ENCODE results near the gene PQBP1.

PQBP1 gene

DNA sequence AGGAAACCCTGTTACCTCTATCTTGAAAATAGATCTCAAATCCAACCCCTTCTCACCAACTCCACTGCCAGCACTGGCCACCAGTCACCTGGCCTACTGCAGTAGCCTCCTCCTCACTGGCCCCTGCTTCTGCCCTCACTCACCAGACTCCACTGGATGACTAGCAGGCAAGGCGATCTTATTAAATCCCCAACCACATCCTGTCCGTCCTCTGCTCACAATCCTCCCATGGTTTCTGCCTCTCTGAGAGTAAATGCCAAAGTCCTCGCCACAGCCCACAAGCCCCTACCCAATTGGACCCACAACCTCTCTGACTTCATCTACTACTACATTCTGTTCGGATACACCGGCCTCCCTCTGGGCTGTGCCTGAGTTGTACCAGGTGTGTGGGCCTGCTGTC lies 26.5 kb downstream of the PQBP1 start:
- no peak overlapping the region for H4K8ac ChIP-seq (ENCODE audit: low read depth, low read length)
- no peak overlapping the region for H3K4me2 ChIP-seq (ENCODE audit: low read length)
- H4K91ac ChIP-seq (ENCODE audit: low read depth, low read length) = no peak overlapping the region
- H3K18ac ChIP-seq (ENCODE audit: low read length) = no peak overlapping the region
- H2BK120ac ChIP-seq (ENCODE audit: insufficient read depth, low read length, poor library complexity) = no peak overlapping the region
- H3K4me1 ChIP-seq (ENCODE audit: control insufficient read depth in 1 of 2, insufficient read depth in 2 of 2, low read length in 2 of 2) = peaks cover 0 to 4% of the 10 kb centered on the region in 2 experiments
- H3K27ac ChIP-seq (ENCODE audit: low read depth, low read length) = no peak overlapping the region
- no peak overlapping the region for H2BK5ac ChIP-seq (ENCODE audit: low read depth, low read length, poor library complexity)
- H2BK12ac ChIP-seq (ENCODE audit: low read length) = no peak overlapping the region
- no peaks in the 10 kb centered on the region for H3K27me3 ChIP-seq (ENCODE audit: insufficient read depth, low read length)
- H2AK5ac ChIP-seq (ENCODE audit: low read length) = no peak overlapping the region
- H3K79me1 ChIP-seq (ENCODE audit: low read length) = no peaks in the 10 kb centered on the region
- no CpG with 5 or more reads among the region's 5 CpGs for WGBS (ENCODE audit: extremely low coverage, insufficient coverage, insufficient read length)
- H3K9me3 ChIP-seq (ENCODE audit: insufficient read depth, low read depth, low read length) = no peaks in the 10 kb centered on the region
- no peak overlapping the region for H3K4me3 ChIP-seq (ENCODE audit: low read depth, low read length)
- H3K36me3 ChIP-seq (ENCODE audit: control insufficient read depth in 1 of 2, insufficient read depth in 2 of 2, low read length in 2 of 2) = peaks cover 35 to 40% of the 10 kb centered on the region in 2 experiments
- no peak overlapping the region for H3K4ac ChIP-seq (ENCODE audit: low read depth, low read length)
- DNase-seq = no peak
- no peak overlapping the region for H2AFZ ChIP-seq (ENCODE audit: insufficient read depth, low read length, poor library complexity)
- no peaks in the 10 kb centered on the region for H3K79me2 ChIP-seq (ENCODE audit: control insufficient read depth, insufficient read depth, low read length, poor library complexity)
- no peak overlapping the region for H3K9ac ChIP-seq (ENCODE audit: low read length)
- H3K23ac ChIP-seq (ENCODE audit: low read length) = no peak overlapping the region
- no peak overlapping the region for H4K12ac ChIP-seq (ENCODE audit: low read depth, low read length)
- no peak overlapping the region for H3K14ac ChIP-seq (ENCODE audit: low read length)

DNA sequence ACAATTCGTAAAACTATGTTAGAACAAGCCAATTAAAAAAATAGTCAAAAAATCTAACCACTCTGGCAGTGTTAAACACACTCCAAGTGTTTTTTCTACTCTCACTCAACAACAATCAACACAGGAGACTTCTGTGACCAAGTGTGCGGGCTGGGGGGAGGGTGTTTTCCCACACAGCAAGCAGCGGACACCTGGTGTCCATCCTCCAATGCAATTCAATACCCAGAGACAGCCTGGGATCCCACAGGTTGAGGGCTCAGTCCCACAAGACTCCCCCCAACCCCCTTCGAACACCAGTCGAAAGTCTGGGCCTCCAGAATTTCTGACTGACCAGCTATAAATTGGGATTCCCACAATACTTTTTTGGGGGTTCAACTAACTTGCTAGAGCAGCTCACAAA lies 29.4 kb downstream of the PQBP1 start:
- Histone ChIP-seq H4K12ac (ENCODE audit: low read depth, low read length) (no peak overlapping the region), H3K4me1 (ENCODE audit: control insufficient read depth in 1 of 2, insufficient read depth in 2 of 2, low read length in 2 of 2) (no peaks in the 10 kb centered on the region), H3K27ac (ENCODE audit: low read depth, low read length) (no peak overlapping the region), H3K18ac (ENCODE audit: low read length) (no peak overlapping the region), H2AK5ac (ENCODE audit: low read length) (no peak overlapping the region), H3K79me2 (ENCODE audit: control insufficient read depth, insufficient read depth, low read length, poor library complexity) (no peaks in the 10 kb centered on the region), H3K14ac (ENCODE audit: low read length) (no peak overlapping the region), H3K9me3 (ENCODE audit: insufficient read depth, low read depth, low read length) (no peaks in the 10 kb centered on the region), H3K4me2 (ENCODE audit: low read length) (no peak overlapping the region), H3K23ac (ENCODE audit: low read length) (no peak overlapping the region), H2BK120ac (ENCODE audit: insufficient read depth, low read length, poor library complexity) (no peak overlapping the region), H3K4ac (ENCODE audit: low read depth, low read length) (no peak overlapping the region), H4K8ac (ENCODE audit: low read depth, low read length) (no peak overlapping the region), H3K27me3 (ENCODE audit: insufficient read depth, low read length) (no peaks in the 10 kb centered on the region), H3K36me3 (ENCODE audit: control insufficient read depth in 1 of 2, insufficient read depth in 2 of 2, low read length in 2 of 2) (peaks cover 38 to 41% of the 10 kb centered on the region in 2 experiments), H4K91ac (ENCODE audit: low read depth, low read length) (no peak overlapping the region), H2BK5ac (ENCODE audit: low read depth, low read length, poor library complexity) (no peak overlapping the region), H3K4me3 (ENCODE audit: low read depth, low read length) (no peak overlapping the region), H3K9ac (ENCODE audit: low read length) (no peak overlapping the region), H3K79me1 (ENCODE audit: low read length) (no peaks in the 10 kb centered on the region), H2BK12ac (ENCODE audit: low read length) (no peak overlapping the region), H2AFZ (ENCODE audit: insufficient read depth, low read length, poor library complexity) (no peak overlapping the region)
- DNase-seq = no peak
- no CpG with 5 or more reads among the region's 5 CpGs for WGBS (ENCODE audit: extremely low coverage, insufficient coverage, insufficient read length)

- DNase-seq = no peak
Measured at GRCh38 chrX:48927736-48928382, 30.1 kb downstream of the PQBP1 start.

GRCh38 chrX:48933757-48934156 lies 36.0 kb downstream of the PQBP1 start:
- H4K12ac ChIP-seq (ENCODE audit: low read depth, low read length) = no peak overlapping the region
- no CpG with 5 or more reads among the region's 2 CpGs for WGBS (ENCODE audit: extremely low coverage, insufficient coverage, insufficient read length)
- no peak overlapping the region for H3K14ac ChIP-seq (ENCODE audit: low read length)
- no peak overlapping the region for H2AFZ ChIP-seq (ENCODE audit: insufficient read depth, low read length, poor library complexity)
- H3K9me3 ChIP-seq (ENCODE audit: insufficient read depth, low read depth, low read length) = no peaks in the 10 kb centered on the region
- H3K4me1 ChIP-seq (ENCODE audit: control insufficient read depth in 1 of 2, insufficient read depth in 2 of 2, low read length in 2 of 2) = no peaks in the 10 kb centered on the region
- no peak overlapping the region for H3K4me3 ChIP-seq (ENCODE audit: low read depth, low read length)
- H3K79me1 ChIP-seq (ENCODE audit: low read length) = no peaks in the 10 kb centered on the region
- no peak overlapping the region for H2BK120ac ChIP-seq (ENCODE audit: insufficient read depth, low read length, poor library complexity)
- H3K4ac ChIP-seq (ENCODE audit: low read depth, low read length) = no peak overlapping the region
- no peak for DNase-seq
- no peak overlapping the region for H2BK5ac ChIP-seq (ENCODE audit: low read depth, low read length, poor library complexity)
- H3K79me2 ChIP-seq (ENCODE audit: control insufficient read depth, insufficient read depth, low read length, poor library complexity) = no peaks in the 10 kb centered on the region
- H3K27me3 ChIP-seq (ENCODE audit: insufficient read depth, low read length) = no peaks in the 10 kb centered on the region
- H4K8ac ChIP-seq (ENCODE audit: low read depth, low read length) = no peak overlapping the region
- H3K36me3 ChIP-seq (ENCODE audit: control insufficient read depth in 1 of 2, insufficient read depth in 2 of 2, low read length in 2 of 2) = peaks cover 26 to 32% of the 10 kb centered on the region in 2 experiments
- no peak overlapping the region for H3K4me2 ChIP-seq (ENCODE audit: low read length)
- no peak overlapping the region for H3K27ac ChIP-seq (ENCODE audit: low read depth, low read length)
- no peak overlapping the region for H2BK12ac ChIP-seq (ENCODE audit: low read length)
- no peak overlapping the region for H3K23ac ChIP-seq (ENCODE audit: low read length)
- H4K91ac ChIP-seq (ENCODE audit: low read depth, low read length) = no peak overlapping the region
- no peak overlapping the region for H2AK5ac ChIP-seq (ENCODE audit: low read length)
- no peak overlapping the region for H3K9ac ChIP-seq (ENCODE audit: low read length)
- H3K18ac ChIP-seq (ENCODE audit: low read length) = no peak overlapping the region

More at GRCh38 chrX:48927736-48928382, 30.1 kb downstream of the PQBP1 start:
- H3K27ac ChIP-seq (ENCODE audit: low read depth, low read length) = no peak overlapping the region
- H2BK12ac ChIP-seq (ENCODE audit: low read length) = no peak overlapping the region
- no peaks in the 10 kb centered on the region for H3K4me1 ChIP-seq (ENCODE audit: control insufficient read depth in 1 of 2, insufficient read depth in 2 of 2, low read length in 2 of 2)
- H4K8ac ChIP-seq (ENCODE audit: low read depth, low read length) = no peak overlapping the region
- H2BK120ac ChIP-seq (ENCODE audit: insufficient read depth, low read length, poor library complexity) = no peak overlapping the region
- H3K4ac ChIP-seq (ENCODE audit: low read depth, low read length) = no peak overlapping the region
- no peak overlapping the region for H3K9ac ChIP-seq (ENCODE audit: low read length)
- no peak overlapping the region for H2AK5ac ChIP-seq (ENCODE audit: low read length)
- no CpG with 5 or more reads among the region's 2 CpGs for WGBS (ENCODE audit: extremely low coverage, insufficient coverage, insufficient read length)
- no peak overlapping the region for H4K91ac ChIP-seq (ENCODE audit: low read depth, low read length)
- H3K27me3 ChIP-seq (ENCODE audit: insufficient read depth, low read length) = no peaks in the 10 kb centered on the region
- H3K23ac ChIP-seq (ENCODE audit: low read length) = no peak overlapping the region
- no peak overlapping the region for H2BK5ac ChIP-seq (ENCODE audit: low read depth, low read length, poor library complexity)
- no peak overlapping the region for H3K4me2 ChIP-seq (ENCODE audit: low read length)
- H3K14ac ChIP-seq (ENCODE audit: low read length) = no peak overlapping the region
- no peak overlapping the region for H2AFZ ChIP-seq (ENCODE audit: insufficient read depth, low read length, poor library complexity)
- no peaks in the 10 kb centered on the region for H3K79me1 ChIP-seq (ENCODE audit: low read length)
- H4K12ac ChIP-seq (ENCODE audit: low read depth, low read length) = no peak overlapping the region
- H3K18ac ChIP-seq (ENCODE audit: low read length) = no peak overlapping the region
- H3K79me2 ChIP-seq (ENCODE audit: control insufficient read depth, insufficient read depth, low read length, poor library complexity) = no peaks in the 10 kb centered on the region
- no peak overlapping the region for H3K4me3 ChIP-seq (ENCODE audit: low read depth, low read length)
- peaks cover 32 to 38% of the 10 kb centered on the region in 2 experiments for H3K36me3 ChIP-seq (ENCODE audit: control insufficient read depth in 1 of 2, insufficient read depth in 2 of 2, low read length in 2 of 2)
- H3K9me3 ChIP-seq (ENCODE audit: insufficient read depth, low read depth, low read length) = no peaks in the 10 kb centered on the region
